HG02852 (cell line): Measurements from ENCODE around the gene FBLIM1.

ENCODE experiments used
- ATAC-seq: cut with Tn5 transposase; IDR thresholded peaks from one replicate; pipeline ENCODE4 v1.9.1; 2021; ENCODE audit warnings: mild to moderate bottlenecking, moderate library complexity; ENCODE audit not compliant: unreplicated experiment

The FBLIM1 gene

DNA sequence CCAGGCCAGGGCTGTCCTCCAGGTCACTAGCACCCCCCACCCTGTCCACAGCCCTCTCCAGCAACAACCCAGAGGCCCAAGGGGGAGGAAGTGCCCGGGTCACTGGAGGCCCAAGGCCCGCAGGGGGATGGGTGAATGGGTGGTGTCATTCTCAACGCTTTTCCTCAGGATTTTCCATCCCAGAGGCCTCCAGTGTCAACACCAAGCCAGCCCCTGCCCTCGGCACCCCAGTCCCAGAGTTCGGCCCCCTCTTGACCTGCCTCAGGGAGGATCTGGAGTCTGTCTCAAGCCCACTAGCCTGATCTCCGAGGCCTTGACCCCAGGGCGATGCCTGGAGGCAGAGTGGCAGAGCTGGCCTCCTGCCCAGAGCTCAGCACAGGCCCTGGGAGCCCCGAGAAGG is 11.2 kb upstream of the FBLIM1 start:
- no peak for ATAC-seq

- no peak for ATAC-seq
These were observed 10.3 kb upstream of the FBLIM1 start for GRCh38 chr1:15748264-15748663.

GRCh38 chr1:15748690-15749398 is 9.8 kb upstream of the FBLIM1 start:
- no peak for ATAC-seq

GRCh38 chr1:15749399-15750291 is 8.9 kb upstream of the FBLIM1 start:
- no peak for ATAC-seq

GRCh38 chr1:15750924-15751323 is 7.7 kb upstream of the FBLIM1 start:
- no peak for ATAC-seq

GRCh38 chr1:15751717-15752116 is 6.9 kb upstream of the FBLIM1 start:
- ATAC-seq, result no peak

DNA sequence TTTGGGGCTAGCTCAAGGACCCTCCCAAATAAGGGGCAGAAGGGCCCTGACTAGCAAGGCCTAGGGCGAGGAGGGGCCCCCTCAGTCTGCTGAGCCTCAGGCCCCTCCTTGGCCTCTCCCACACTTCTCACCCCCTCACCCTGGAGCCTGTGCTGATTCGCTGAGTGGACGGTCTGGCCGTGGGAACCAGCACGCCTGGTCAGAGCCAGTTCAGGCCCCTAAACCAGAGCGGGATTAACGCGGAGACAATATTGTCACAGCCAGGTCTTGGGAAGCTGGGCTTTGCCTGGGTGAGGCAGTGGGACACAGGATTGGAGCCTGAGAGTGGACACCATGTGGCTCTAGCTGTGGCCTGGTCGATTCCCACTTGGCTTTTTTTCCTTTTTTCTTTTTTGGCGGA is 4.8 kb upstream of the FBLIM1 start:
- ATAC-seq, result no peak

DNA sequence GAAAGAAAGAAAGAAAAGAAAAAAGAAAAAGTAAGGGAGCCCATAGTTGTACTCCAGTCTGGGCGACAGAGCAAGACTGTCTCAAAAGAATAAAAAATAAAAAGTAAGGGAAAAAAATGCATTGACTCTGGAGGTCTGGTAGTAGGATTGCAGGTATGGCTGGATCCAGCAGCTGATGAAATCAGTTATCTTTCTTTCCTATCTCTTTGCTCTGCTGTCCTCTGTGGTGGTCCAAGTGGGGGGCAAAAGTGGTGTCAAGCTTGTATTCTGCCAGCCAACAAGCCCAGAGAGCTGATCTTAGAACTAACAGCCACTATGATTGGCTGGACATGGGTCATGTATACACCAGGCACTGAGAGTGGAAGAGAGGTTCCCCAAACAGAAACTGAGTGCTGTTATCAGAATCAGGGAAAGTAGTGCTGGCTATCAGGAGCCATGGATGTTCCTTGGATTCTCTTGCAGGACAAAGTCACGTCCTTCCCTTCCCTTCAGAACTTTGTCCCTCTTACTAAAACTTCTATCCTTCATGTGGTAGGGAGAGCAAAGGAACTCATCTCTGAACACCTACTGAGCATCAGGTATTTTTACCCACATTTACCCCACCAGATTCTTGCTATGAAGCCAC is 3.5 kb upstream of the FBLIM1 start:
- no peak for ATAC-seq

DNA sequence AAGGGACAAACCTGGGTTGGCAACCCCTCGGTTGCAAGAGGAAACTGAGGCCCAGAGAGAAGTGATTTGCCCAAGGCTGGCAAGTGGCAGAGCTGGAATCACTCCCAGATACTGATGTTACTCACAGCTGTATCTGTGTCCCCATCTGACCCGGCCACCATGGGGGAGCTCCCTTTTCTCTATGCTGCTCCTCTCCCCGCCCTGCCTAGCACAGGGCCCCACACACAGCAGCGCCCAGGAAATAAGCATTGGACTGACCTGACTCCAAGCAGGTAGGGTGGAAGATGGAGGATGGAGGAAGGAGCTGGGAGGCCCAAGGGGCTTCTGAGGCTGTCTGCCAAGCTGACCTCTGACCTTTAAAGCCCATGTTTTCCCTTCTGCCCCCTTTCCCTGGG is 3.0 kb upstream of the FBLIM1 start:
- no peak for ATAC-seq

- ATAC-seq, result no peak
These were observed 2.2 kb upstream of the FBLIM1 start for GRCh38 chr1:15756143-15757015.

DNA sequence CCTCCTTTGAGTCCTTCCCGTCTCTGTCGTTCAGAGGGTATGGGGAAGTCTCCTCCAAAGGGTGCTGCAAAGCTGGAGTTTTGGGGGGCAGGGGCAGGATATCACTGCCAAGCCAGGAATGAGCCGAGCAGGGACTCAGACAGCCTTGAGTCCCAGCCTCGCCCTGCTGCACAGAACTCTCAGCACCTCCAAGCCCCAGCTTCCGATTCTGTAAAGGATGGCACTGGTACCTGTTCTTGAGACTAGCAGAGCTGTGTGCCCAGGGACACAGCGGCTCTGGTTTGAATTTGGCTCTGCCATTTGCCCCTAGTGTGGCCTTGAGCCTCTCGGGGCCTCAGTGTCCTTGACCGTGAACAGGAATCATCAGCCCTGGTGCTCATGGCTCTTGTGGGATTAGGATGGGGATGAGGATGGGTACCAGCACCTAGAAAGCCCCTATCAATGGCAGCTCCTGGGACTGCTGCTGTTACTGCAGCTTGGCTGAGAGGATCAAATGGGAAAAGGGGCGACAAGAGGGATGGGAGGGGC is 1.5 kb upstream of the FBLIM1 start:
- ATAC-seq, result no peak

- ATAC-seq, result no peak
These were observed 836 bp upstream of the FBLIM1 start for GRCh38 chr1:15757575-15758342.

- ATAC-seq, result no peak
These were observed 512 bp downstream of the FBLIM1 start for GRCh38 chr1:15758953-15759661.

GRCh38 chr1:15760520-15761211 is 2.1 kb downstream of the FBLIM1 start:
- no peak for ATAC-seq

- ATAC-seq, result no peak
These were observed 3.0 kb downstream of the FBLIM1 start for GRCh38 chr1:15761366-15762128.

GRCh38 chr1:15762546-15762945 is 4.0 kb downstream of the FBLIM1 start:
- ATAC-seq, result no peak

DNA sequence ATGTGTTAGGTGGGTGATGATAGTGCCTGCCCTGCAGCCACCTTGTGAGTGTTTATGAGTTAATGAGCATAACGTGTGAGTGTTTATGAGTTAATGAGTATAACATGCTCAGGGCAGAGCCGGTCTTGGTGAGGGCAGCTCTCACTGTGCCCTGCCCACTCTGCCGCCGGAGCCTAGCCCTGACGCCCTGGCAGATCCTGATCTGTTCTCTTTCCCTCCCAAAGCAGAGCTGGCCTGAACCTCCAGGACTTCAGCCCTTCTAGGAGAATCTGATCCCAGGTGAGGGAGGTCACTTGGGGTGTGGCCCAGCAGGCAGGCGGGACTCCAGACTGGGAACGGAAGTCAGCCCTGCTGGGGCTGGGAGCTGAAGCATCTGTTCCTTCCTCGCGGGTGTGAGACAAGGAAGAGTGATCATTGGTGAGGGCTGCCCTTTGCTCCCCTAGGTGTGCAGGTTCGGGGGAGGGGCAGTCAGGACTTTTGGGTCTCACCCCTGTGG is 5.7 kb downstream of the FBLIM1 start:
- ATAC-seq, result no peak

- ATAC-seq, result no peak
These were observed 6.3 kb downstream of the FBLIM1 start for GRCh38 chr1:15764890-15765289.
